ENCODE data around the gene SMG9. TPM values are rescaled to one million over a fixed set of nuclear protein-coding genes. Genes with fewer than 3 reads are reported as not detected.

SMG9 gene
- total RNA-seq, 4 donors from 2014 or later = 7.5 to 25.6 (median 22.3) TPM

DNA sequence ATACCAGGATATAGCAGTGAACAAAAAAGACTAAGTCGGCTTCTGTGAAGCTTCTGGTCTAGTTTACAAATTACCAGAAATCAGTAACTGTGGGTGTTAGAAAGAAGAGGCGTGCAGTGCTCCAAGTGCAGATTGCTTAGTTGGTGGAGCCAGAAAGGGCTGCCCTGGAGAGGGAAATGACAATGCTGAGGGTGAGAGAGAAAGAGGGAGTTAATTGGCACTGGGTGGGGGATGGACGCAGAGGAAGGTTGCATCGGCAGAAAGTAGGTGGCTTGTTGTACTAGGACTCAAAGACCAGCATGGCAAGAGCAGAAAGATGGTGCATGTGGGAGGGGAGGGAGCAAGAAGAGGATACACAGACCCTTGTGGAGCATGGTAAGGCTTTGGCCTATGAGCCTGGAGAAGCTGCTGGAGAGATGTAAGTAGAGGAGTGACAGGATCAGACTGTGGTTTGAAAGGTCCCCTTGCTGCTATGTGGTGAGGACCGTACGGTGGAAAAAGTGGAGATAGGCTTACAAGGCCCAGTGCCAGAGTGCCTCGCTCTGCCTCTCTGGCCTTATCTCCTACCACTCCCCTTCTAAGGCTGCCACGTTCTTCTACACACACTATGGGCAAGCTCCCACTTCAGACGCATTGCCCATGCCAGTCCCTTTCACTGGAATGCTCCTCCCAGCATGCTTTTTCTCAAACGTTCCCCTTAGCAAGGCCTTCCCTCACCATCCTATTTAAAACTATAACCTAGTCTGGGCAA lies 13.5 kb downstream of the SMG9 start:
- intact Hi-C loops (cut with DNase I) = no loop called here
- TF ChIP-seq CTCF (IDR thresholded peaks at IDR 0.05) (no peak), POLR2AphosphoS5 (IDR thresholded peaks at IDR 0.05) (no peak), POLR2A (IDR thresholded peaks at IDR 0.05; ENCODE audit: low read depth) (no peak), EP300 (IDR thresholded peaks at IDR 0.05) (no peak)
- H3K27ac ChIP-seq (replicated peaks in 1 of 4) = no peak overlapping the region
- no peaks in the 10 kb centered on the region for H3K9me3 ChIP-seq
- no peak overlapping the region for H3K4me3 ChIP-seq
- DNase-seq (ENCODE audit: extremely low spot score) = no peak
- peaks cover 18 to 97% (median 94%) of the 10 kb centered on the region in 4 donors for H3K36me3 ChIP-seq
- H3K27me3 ChIP-seq = no peaks in the 10 kb centered on the region
- 94% methylated on average over 10 of the region's 10 CpGs for WGBS
- peaks cover 0 to 14% (median 10%) of the 10 kb centered on the region in 4 donors for H3K4me1 ChIP-seq

DNA sequence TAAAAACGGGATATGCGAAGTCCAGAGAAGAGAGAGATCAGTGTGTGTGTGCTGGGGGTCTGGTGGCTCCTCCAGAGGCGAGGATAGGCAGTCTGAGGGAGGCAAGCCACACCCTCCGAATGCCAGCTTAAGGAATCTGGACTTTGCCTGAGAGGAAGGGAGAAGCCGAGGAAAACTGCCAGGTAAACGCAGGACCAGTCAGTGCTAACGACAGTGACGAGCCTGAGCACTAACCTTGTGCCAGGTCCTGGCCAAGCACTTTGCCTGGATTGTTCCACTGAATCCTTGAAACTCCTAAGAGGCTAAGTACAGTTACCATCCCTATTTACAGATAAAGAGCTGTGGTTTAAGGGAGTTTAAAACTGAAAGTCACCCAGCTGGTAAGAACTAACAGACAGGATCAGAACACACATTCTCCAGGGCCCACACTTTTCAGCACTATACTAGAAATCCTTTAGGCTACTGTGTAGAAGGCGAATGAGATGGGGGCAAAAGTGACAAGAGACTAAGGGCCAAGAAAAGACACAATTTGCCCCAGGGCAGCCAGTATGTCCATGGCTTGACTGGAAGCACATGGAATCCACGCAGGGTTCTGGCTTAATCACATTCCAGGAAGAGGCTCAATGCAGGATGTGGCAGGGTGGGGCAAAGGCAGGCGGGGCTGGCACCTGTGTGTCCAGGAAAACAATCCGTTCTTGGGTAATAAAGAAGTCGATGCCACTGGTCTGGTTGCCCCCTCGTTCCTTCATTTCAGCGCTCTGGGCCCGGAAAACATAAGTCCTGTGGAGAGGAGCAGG lies 15.1 kb downstream of the SMG9 start:
- Histone ChIP-seq H3K9me3 (no peaks in the 10 kb centered on the region), H3K36me3 (peaks cover 19 to 97% (median 91%) of the 10 kb centered on the region in 4 donors), H3K4me1 (peaks cover 0 to 14% (median 6%) of the 10 kb centered on the region in 4 donors), H3K4me3 (no peak overlapping the region), H3K27ac (replicated peaks in 1 of 4) (peak overlapping the region in 2 of 4 donors; percentile 34 to 37), H3K27me3 (no peaks in the 10 kb centered on the region)
- intact Hi-C loops (cut with DNase I) = no loop called here
- DNase-seq (ENCODE audit: extremely low spot score) = no peak
- TF ChIP-seq POLR2A (IDR thresholded peaks at IDR 0.05; ENCODE audit: low read depth) = no peak
- TF ChIP-seq POLR2AphosphoS5 (IDR thresholded peaks at IDR 0.05) = no peak
- no peak for TF ChIP-seq CTCF (IDR thresholded peaks at IDR 0.05)
- TF ChIP-seq EP300 (IDR thresholded peaks at IDR 0.05) = no peak
- 77% methylated on average over 16 of the region's 16 CpGs for WGBS

- H3K9me3 ChIP-seq = no peaks in the 10 kb centered on the region
- intact Hi-C loops (cut with DNase I) = no loop called here
- 70% methylated on average over 5 of the region's 5 CpGs for WGBS
- peaks cover 19 to 97% (median 89%) of the 10 kb centered on the region in 4 donors for H3K36me3 ChIP-seq
- DNase-seq (ENCODE audit: extremely low spot score) = no peak
- TF ChIP-seq POLR2AphosphoS5 (IDR thresholded peaks at IDR 0.05) = no peak
- no peak for TF ChIP-seq CTCF (IDR thresholded peaks at IDR 0.05)
- TF ChIP-seq POLR2A (IDR thresholded peaks at IDR 0.05; ENCODE audit: low read depth) = no peak
- no peak for TF ChIP-seq EP300 (IDR thresholded peaks at IDR 0.05)
- peaks cover 0 to 14% (median 6%) of the 10 kb centered on the region in 4 donors for H3K4me1 ChIP-seq
- H3K27me3 ChIP-seq = no peaks in the 10 kb centered on the region
- no peak overlapping the region for H3K4me3 ChIP-seq
- peak overlapping the region in 1 of 4 donors; percentile 44 for H3K27ac ChIP-seq (replicated peaks in 1 of 4)
These were observed 16.0 kb downstream of the SMG9 start for GRCh38 chr19:43738780-43739211.

DNA sequence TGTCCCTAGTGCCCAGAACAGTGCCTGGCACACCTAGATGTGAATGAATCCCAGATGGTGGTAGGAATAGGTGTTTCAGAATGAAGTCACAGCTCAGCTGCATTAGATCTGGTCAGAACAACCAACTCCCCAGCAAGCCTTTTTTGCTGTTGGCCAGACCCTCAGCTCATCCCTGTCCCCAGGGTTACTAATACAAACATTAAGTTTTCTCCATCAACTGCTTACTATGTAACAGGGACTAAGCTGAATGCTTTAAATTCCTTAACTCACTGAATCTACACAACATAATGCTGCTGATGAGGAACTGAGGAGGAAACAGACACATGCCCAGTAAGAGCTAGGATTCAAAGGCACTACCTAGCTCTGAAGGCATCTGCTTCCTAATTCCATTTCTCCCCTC lies 18.8 kb downstream of the SMG9 start:
- Histone ChIP-seq H3K4me3 (no peak overlapping the region), H3K36me3 (peaks cover 35 to 98% (median 90%) of the 10 kb centered on the region in 4 donors), H3K27me3 (no peaks in the 10 kb centered on the region), H3K4me1 (peaks cover 0 to 8% (median 3%) of the 10 kb centered on the region in 4 donors), H3K9me3 (no peaks in the 10 kb centered on the region), H3K27ac (replicated peaks in 1 of 4) (no peak overlapping the region)
- TF ChIP-seq CTCF (IDR thresholded peaks at IDR 0.05) (no peak), EP300 (IDR thresholded peaks at IDR 0.05) (no peak), POLR2AphosphoS5 (IDR thresholded peaks at IDR 0.05) (no peak), POLR2A (IDR thresholded peaks at IDR 0.05; ENCODE audit: low read depth) (no peak)
- intact Hi-C loops (cut with DNase I) = no loop called here
- no peak for DNase-seq (ENCODE audit: extremely low spot score)
